DMS79 treated with DMSO at 0.1 percent for 48 hours (cell line): Measurements from ENCODE around the gene CFD.
"Not testable (repeated sequence)": the region's sequence is repeated elsewhere in the genome, so short reads cannot be mapped to it uniquely, and the experiment has no call there.

Experiments
- DNase-seq: peaks from one replicate; lab custom pipeline; 2025; lab: John Stamatoyannopoulos, UW

Gene CFD

GRCh38 chr19:858868-859843 is at the start of gene CFD:
CFD (plus strand) TSS chr19:859664; CDS start chr19:859690, 26 bp downstream.
- no peak for DNase-seq

GRCh38 chr19:810077-810855 is 49.2 kb upstream of the CFD start:
- DNase-seq = no peak

- no peak for DNase-seq
Measured at GRCh38 chr19:810883-811489, 48.5 kb upstream of the CFD start.

GRCh38 chr19:811506-812048 is 47.9 kb upstream of the CFD start:
- DNase-seq = no peak

- DNase-seq = no peak
Measured at GRCh38 chr19:812049-812746, 47.3 kb upstream of the CFD start.

- DNase-seq = no peak
Measured at GRCh38 chr19:812747-813218, 46.7 kb upstream of the CFD start.

GRCh38 chr19:813219-814151 is 46.0 kb upstream of the CFD start:
- DNase-seq = no peak

- DNase-seq = no peak
Measured at GRCh38 chr19:814152-815078, 45.0 kb upstream of the CFD start.

- DNase-seq = no peak
Measured at GRCh38 chr19:815079-815774, 44.2 kb upstream of the CFD start.

GRCh38 chr19:815775-816499 is 43.5 kb upstream of the CFD start:
- no peak for DNase-seq

GRCh38 chr19:816500-816857 is 43.0 kb upstream of the CFD start:
- DNase-seq = no peak

GRCh38 chr19:820212-820611 is 39.3 kb upstream of the CFD start:
- not testable (repeated sequence) for DNase-seq

GRCh38 chr19:821231-821824 is 38.1 kb upstream of the CFD start:
- no peak for DNase-seq

GRCh38 chr19:821825-822503 is 37.5 kb upstream of the CFD start, which contains the start of gene PLPPR3:
PLPPR3 (minus strand) TSS chr19:821955; CDS start chr19:821559, 396 bp downstream.
- DNase-seq = peak; percentile 11

- no peak for DNase-seq
Measured at GRCh38 chr19:823565-824121, 35.8 kb upstream of the CFD start.

- no peak for DNase-seq
Measured at GRCh38 chr19:824885-825284, 34.6 kb upstream of the CFD start.
